Activated naive CD4-positive, alpha-beta T cell treated with anti-CD3 and anti-CD28 coated beads, Interleukin-2, amount 50 U/mL, for 72 hours (primary cell): ENCODE data around the gene SMAD9. TPM values are rescaled to one million over a fixed set of nuclear protein-coding genes. Genes with fewer than 3 reads are reported as not detected.
"Not testable (repeated sequence)": the region's sequence is repeated elsewhere in the genome, so short reads cannot be mapped to it uniquely, and the experiment has no call there.

Source experiments
- ATAC-seq, 2 donors: fragments of 150-1000 bp; cut with Tn5 transposase; 2 replicates each; pipeline ENCODE4 v1.10.0; 2021; ENCODE audit warnings: mild to moderate bottlenecking in 2 of 2, moderate library complexity in 2 of 2
- DNase-seq, 2 donors: peaks; one replicate each; pipeline ENCODE4 v3.0.0; 2021 to 2022; ENCODE audit warnings: low spot score in 2 of 2
- H3K27ac Mint-ChIP-seq, 2 donors: one replicate each; pipeline ENCODE4 v1.8.0; 2022; ENCODE audit warnings: mild to moderate bottlenecking in 2 of 2, mixed read lengths in 2 of 2
- H3K36me3 Mint-ChIP-seq, 2 donors: one replicate each; pipeline ENCODE4 v1.8.0; 2022; ENCODE audit warnings: mixed read lengths in 2 of 2
- H3K9me3 Mint-ChIP-seq, 2 donors: one replicate each; pipeline ENCODE4 v1.8.0; 2022; ENCODE audit warnings: mixed read lengths in 2 of 2
- total RNA-seq, 2 donors: library from RNA; stranded (reverse); gene quantifications; one replicate each; pipeline ENCODE4 v1.2.3, GENCODE V29; 2022

SMAD9 gene
- total RNA-seq, 2 donors from 2014 or later: 0.80 TPM; not detected in 1

- no peaks in the 10 kb centered on the region for H3K9me3 Mint-ChIP-seq
- ATAC-seq: no peak
Measured at GRCh38 chr13:36883824-36884223, 36.2 kb downstream of the SMAD9 start.

DNA sequence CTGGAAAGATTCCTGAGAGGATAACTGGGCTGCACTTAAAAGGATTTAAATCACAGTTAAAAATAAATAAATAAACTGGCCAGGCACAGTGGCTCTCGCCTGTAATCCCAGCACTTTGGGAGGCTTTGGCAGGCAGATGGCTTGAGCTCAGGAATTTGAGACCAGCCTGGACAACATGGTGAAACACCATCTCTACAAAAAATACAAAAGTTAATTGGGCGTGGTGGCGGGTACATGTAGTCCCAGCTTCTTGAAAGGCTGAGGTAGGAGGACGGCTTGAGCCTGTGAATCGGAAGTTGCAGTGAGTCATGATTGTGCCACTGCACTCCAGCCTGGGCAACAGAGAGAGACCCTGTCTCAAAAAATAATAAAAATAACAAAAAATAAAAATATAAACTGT, 36.6 kb downstream of the SMAD9 start:
- not testable (repeated sequence) for H3K27ac Mint-ChIP-seq, DNase-seq, ATAC-seq, H3K36me3 Mint-ChIP-seq, H3K9me3 Mint-ChIP-seq

More at GRCh38 chr13:36883824-36884223, 36.2 kb downstream of the SMAD9 start:
- H3K27ac Mint-ChIP-seq: no peak overlapping the region
- no peak for DNase-seq
- no peaks in the 10 kb centered on the region for H3K36me3 Mint-ChIP-seq

DNA sequence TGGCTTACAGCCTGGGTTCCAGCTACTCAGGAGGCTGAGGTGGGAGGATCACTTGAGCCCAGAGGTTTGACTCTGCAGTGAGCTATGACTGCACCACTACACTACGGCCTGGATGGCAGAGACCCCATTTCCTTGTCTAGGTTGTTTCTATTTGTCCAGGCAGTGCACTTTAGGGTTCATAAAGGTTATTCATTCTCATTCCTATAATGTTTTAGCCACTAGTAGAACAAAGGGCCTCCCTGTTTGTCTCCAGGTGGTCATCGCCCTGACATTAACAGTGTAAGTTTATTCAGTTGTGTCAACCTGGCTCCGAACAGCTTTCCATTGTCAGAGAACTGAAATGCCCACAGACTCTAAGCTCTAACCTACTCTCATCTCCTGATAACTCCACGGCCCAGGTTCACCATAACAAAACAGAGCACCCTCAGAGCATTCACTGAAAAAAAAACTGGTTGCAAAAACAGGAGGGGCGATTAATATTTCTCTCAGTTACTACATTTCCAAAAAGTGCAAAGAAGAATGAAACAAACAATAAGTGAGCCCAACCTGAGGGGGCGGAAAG, 37.1 kb downstream of the SMAD9 start:
- DNase-seq (no peak), ATAC-seq (no peak)
- Mint-ChIP-seq H3K9me3 (no peaks in the 10 kb centered on the region), H3K27ac (no peak overlapping the region), H3K36me3 (no peaks in the 10 kb centered on the region)

DNA sequence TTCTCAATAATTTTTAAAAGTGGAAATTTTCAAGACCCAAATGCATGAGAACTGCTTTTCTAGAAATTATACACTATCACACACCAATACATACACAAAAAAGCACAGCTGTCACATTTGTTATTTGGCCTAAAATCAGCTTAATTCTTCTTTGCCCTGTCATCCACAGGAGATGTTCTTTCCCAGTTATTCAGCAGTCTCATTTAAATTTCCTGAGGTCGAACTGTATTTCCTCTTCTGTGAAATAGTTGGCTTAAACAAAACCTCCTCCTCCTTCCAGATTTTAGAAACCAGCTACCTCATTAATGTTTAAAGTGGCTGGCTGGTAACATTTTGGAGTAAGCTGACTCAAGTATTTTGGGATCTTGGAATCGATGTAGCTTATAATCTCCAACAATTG, 39.1 kb downstream of the SMAD9 start:
- ATAC-seq: no peak
- no peak for DNase-seq
- no peaks in the 10 kb centered on the region for H3K36me3 Mint-ChIP-seq
- no peak overlapping the region for H3K27ac Mint-ChIP-seq
- no peaks in the 10 kb centered on the region for H3K9me3 Mint-ChIP-seq

DNA sequence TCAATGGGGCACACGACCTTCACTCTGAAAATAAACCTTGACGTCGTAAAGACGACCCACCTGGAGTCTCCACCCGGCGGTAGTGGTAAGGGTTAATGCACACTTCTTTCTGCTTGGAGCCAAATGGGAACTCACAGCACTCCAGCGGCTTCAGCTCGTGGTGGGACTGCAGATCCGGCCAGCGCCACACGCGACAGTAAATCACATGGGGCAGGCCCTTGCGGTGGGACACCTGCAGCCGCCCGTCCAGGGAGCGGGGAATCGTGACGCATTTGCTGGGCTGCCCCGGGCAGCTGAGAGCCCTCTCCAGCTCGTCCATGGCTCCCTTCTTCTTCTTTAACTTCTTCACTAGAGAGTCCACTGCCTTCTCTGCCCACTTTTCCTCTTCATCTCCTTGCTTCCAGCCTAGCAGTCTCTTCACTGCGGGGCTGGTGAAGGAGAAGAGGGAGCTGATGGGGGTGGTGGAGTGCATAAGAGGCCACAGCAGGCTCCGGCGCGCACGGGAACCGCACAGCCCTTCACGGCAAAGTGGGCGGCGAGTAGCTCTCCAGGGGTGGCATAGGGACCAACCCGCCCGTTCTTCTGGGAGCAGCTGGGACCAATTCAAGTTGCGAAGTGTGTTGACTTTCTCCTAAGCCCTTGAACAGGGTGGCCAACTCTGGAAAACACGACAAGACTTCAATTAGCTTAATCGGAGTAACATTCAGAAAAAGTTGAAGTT, 40.7 kb downstream of the SMAD9 start:
- Mint-ChIP-seq H3K9me3 (no peaks in the 10 kb centered on the region), H3K36me3 (no peaks in the 10 kb centered on the region), H3K27ac (no peak overlapping the region)
- no peak for ATAC-seq
- DNase-seq: no peak

- Mint-ChIP-seq H3K27ac (no peak overlapping the region), H3K9me3 (no peaks in the 10 kb centered on the region), H3K36me3 (no peaks in the 10 kb centered on the region)
- ATAC-seq (no peak), DNase-seq (no peak)
Measured at GRCh38 chr13:36875961-36876360, 44.1 kb downstream of the SMAD9 start.

- no peak for ATAC-seq
- Mint-ChIP-seq H3K36me3 (no peaks in the 10 kb centered on the region), H3K9me3 (no peaks in the 10 kb centered on the region), H3K27ac (no peak overlapping the region)
- no peak for DNase-seq
Measured at GRCh38 chr13:36875431-36875830, 44.6 kb downstream of the SMAD9 start.

- H3K27ac Mint-ChIP-seq: peak overlapping the region in 1 of 2 donors; percentile 26
- DNase-seq: no peak
- no peak for ATAC-seq
- no peaks in the 10 kb centered on the region for H3K9me3 Mint-ChIP-seq
- no peaks in the 10 kb centered on the region for H3K36me3 Mint-ChIP-seq
Measured at GRCh38 chr13:36872621-36873020, 47.4 kb downstream of the SMAD9 start.

- ATAC-seq (no peak), DNase-seq (no peak)
- Mint-ChIP-seq H3K36me3 (no peaks in the 10 kb centered on the region), H3K9me3 (no peaks in the 10 kb centered on the region), H3K27ac (no peak overlapping the region)
Measured at GRCh38 chr13:36870050-36870692, 49.9 kb downstream of the SMAD9 start.

DNA sequence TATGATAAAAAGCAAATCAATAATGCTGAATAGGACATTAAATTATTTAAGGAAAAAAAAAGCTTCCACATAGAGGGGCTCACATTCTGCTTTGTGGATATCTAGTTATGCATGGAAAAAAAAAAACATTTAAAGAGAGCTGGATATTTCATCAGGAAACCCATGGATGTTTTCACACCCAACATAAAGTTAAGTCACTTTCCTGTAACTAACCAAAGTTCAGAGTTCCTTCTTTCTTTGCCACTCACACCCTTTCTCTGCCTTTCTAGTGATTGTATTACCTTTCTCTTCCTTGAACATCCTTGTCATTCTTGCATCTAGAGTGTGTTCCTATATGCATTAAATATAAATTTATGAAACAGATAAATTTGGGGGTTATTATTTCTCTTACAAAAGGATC, 53.8 kb downstream of the SMAD9 start:
- DNase-seq: no peak
- Mint-ChIP-seq H3K9me3 (no peaks in the 10 kb centered on the region), H3K36me3 (no peaks in the 10 kb centered on the region), H3K27ac (no peak overlapping the region)
- ATAC-seq: no peak

- no peaks in the 10 kb centered on the region for H3K36me3 Mint-ChIP-seq
- no peak for ATAC-seq
- H3K9me3 Mint-ChIP-seq: no peaks in the 10 kb centered on the region
- no peak overlapping the region for H3K27ac Mint-ChIP-seq
- no peak for DNase-seq
Measured at GRCh38 chr13:36865265-36865664, 54.8 kb downstream of the SMAD9 start.

DNA sequence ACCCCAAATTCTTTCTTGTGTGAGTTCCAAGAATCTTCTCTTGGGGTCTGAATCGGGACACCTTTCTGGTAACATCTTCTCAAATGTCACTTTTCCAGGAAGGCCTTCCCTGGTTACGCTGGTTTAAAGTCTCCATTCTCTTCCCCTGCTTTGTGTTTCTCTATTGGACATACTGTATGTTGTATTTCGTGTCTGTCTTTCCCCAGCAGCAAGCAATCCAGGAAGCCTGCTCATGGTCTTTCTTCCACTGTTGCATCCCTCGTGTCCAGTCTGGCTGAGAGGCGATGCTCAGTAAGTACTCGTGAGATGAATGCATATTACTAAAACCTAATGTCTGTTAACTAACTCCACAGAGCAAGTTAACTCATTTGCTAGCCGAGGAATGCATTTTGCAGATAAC, 57.3 kb downstream of the SMAD9 start:
- Mint-ChIP-seq H3K27ac (no peak overlapping the region), H3K9me3 (no peaks in the 10 kb centered on the region), H3K36me3 (no peaks in the 10 kb centered on the region)
- no peak for ATAC-seq
- no peak for DNase-seq

GRCh38 chr13:36862002-36862685, 57.9 kb downstream of the SMAD9 start:
- ATAC-seq (no peak), DNase-seq (no peak)
- Mint-ChIP-seq H3K27ac (no peak overlapping the region), H3K36me3 (no peaks in the 10 kb centered on the region), H3K9me3 (no peaks in the 10 kb centered on the region)

DNA sequence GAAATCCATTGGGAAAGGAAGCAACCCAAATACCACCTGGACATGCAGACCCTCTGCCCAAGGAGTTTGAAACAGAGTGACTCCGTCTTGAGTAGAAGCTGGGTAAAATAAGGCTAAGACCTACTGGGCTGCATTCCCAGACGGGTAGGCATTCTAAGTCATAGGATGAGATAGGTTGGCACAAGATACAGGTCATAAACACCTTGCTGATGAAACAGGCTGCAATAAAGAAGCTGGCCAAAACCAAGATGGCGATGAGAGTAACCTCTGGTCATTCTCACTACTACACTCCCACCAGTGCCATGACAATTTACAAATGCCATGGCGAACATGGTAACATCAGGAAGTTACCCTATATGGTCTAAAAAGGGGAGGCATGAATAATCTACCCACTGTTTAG, 60.8 kb downstream of the SMAD9 start:
- DNase-seq (no peak), ATAC-seq (no peak)
- H3K36me3 Mint-ChIP-seq: no peaks in the 10 kb centered on the region
- H3K27ac Mint-ChIP-seq: no peak overlapping the region
- no peaks in the 10 kb centered on the region for H3K9me3 Mint-ChIP-seq

- no peak for DNase-seq
- ATAC-seq: peak; percentile 31 to 65
- Mint-ChIP-seq H3K9me3 (no peaks in the 10 kb centered on the region), H3K36me3 (no peaks in the 10 kb centered on the region), H3K27ac (no peak overlapping the region)
Measured at GRCh38 chr13:36858290-36858689, 61.7 kb downstream of the SMAD9 start.

DNA sequence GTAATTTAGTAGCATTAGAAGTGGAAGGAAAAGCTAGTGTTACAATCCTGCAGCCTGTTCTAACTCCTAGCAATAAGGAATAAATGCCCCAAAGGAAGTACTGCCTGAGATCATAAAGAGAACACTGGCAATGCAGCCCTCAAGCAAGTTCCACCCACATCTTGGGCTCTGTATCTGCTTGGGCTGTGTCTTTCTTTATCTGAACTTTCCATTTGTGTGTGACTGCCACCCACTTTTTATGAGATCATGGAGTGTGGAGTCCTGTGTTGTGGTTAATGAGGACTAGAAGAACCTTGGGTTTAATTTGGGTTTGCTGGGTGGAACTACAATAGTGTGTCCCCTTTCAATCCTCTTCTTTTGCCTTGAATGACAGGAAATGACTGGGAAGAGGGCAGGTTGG, 62.8 kb downstream of the SMAD9 start:
- Mint-ChIP-seq H3K9me3 (no peaks in the 10 kb centered on the region), H3K36me3 (no peaks in the 10 kb centered on the region), H3K27ac (no peak overlapping the region)
- DNase-seq (no peak), ATAC-seq (peak in 1 of 2 donors; percentile 72)

GRCh38 chr13:36850790-36851438, 69.1 kb downstream of the SMAD9 start:
- no peak overlapping the region for H3K27ac Mint-ChIP-seq
- no peaks in the 10 kb centered on the region for H3K36me3 Mint-ChIP-seq
- ATAC-seq (no peak), DNase-seq (peak in 1 of 2 donors; percentile 10)
- H3K9me3 Mint-ChIP-seq: no peaks in the 10 kb centered on the region
